Smooth muscle cell (in vitro differentiated cells): ENCODE data around the gene HIF3A. TPM values are rescaled to one million over a fixed set of nuclear protein-coding genes. Genes with fewer than 3 reads are reported as not detected.

ENCODE experiments used
- DNase-seq: peaks from one replicate; lab custom pipeline; 2025; ENCODE audit not compliant: unreplicated experiment; lab: John Stamatoyannopoulos, UW
- H2AFZ ChIP-seq: fragments of 200-600 bp; sonication (generic); 2 replicates; pipeline ENCODE4 v1.6.0; 2016; ENCODE audit warnings: antibody characterized with exemption, low read depth, mild to moderate bottlenecking
- H3F3A ChIP-seq: fragments of 200-600 bp; sonication (generic); 2 replicates; pipeline ENCODE4 v1.6.0; 2017; ENCODE audit warnings: antibody characterized with exemption, low read depth
- H3K27ac ChIP-seq: fragments of 200-600 bp; sonication (generic); 2 replicates; pipeline ENCODE4 v1.5.1; 2016; ENCODE audit warnings: low read depth, mild to moderate bottlenecking
- H3K27me3 ChIP-seq: fragments of 200-600 bp; sonication (generic); 2 replicates; pipeline ENCODE4 v1.6.1; 2016; ENCODE audit warnings: low read depth, mild to moderate bottlenecking
- H3K36me3 ChIP-seq: fragments of 200-600 bp; sonication (generic); 2 replicates; pipeline ENCODE4 v1.5.1; 2016; ENCODE audit warnings: low read depth
- H3K4me1 ChIP-seq: fragments of 200-600 bp; sonication (generic); 2 replicates; pipeline ENCODE4 v1.5.1; 2016; ENCODE audit warnings: low read depth
- H3K4me2 ChIP-seq: fragments of 200-600 bp; sonication (generic); 2 replicates; pipeline ENCODE4 v1.6.0; 2016; ENCODE audit warnings: mild to moderate bottlenecking
- H3K4me3 ChIP-seq: fragments of 200-600 bp; sonication (generic); 2 replicates; pipeline ENCODE4 v1.5.1; 2016; ENCODE audit warnings: mild to moderate bottlenecking
- H3K79me2 ChIP-seq: fragments of 200-600 bp; sonication (generic); 2 replicates; pipeline ENCODE4 v1.6.0; 2016; ENCODE audit warnings: low read depth, mild to moderate bottlenecking
- H3K9ac ChIP-seq: fragments of 200-600 bp; sonication (generic); 2 replicates; pipeline ENCODE4 v1.6.0; 2016; ENCODE audit warnings: low read depth
- H3K9me3 ChIP-seq: fragments of 200-600 bp; sonication (generic); replicated peaks from 2 replicates; pipeline ENCODE4 v1.5.1; 2016; ENCODE audit warnings: low read depth
- H4K20me1 ChIP-seq: fragments of 200-600 bp; sonication (generic); 2 replicates; pipeline ENCODE4 v1.6.0; 2016; ENCODE audit warnings: low read depth
- CTCF ChIP-seq: fragments of 200-600 bp; sonication (generic); IDR thresholded peaks from 2 replicates; pipeline ENCODE4 v1.5.1; 2017; ENCODE audit warnings: borderline replicate concordance, mild to moderate bottlenecking, antibody characterized with exemption; ENCODE audit not compliant: insufficient read depth, poor library complexity, severe bottlenecking
- WGBS: methylation state at CpG from one replicate; pipeline ENCODE4 v1.1.7; 2016; ENCODE audit warnings: low lambda C conversion rate; 5-methylcytosine and 5-hydroxymethylcytosine counted together
- polyA plus RNA-seq: library from polyadenylated mRNA; unstranded; fragments of >200 nt; fragmentation: Nextera tagmentation; extraction: Ambion mirVana; gene quantifications from 2 replicates; pipeline ENCODE4 v1.2.1, GENCODE V29; 2016
- total RNA-seq: library from RNA; depleted of rRNA; stranded (reverse); fragments of >200 nt; gene quantifications from 2 replicates; pipeline ENCODE4 v1.2.3, GENCODE V29; 2014

HIF3A gene
- total and polyA plus RNA-seq, 2 experiments from 2014 or later: 4.9 to 16.2 TPM

- H3K4me1 ChIP-seq: no peaks in the 10 kb centered on the region
- no peaks in the 10 kb centered on the region for H3K27me3 ChIP-seq
- H3K4me3 ChIP-seq: no peak overlapping the region
- no peaks in the 10 kb centered on the region for H4K20me1 ChIP-seq
- H3K36me3 ChIP-seq: peaks cover 5% of the 10 kb centered on the region
- DNase-seq: no peak
- no peak overlapping the region for H3K27ac ChIP-seq
- H3K9ac ChIP-seq: no peak overlapping the region
- H2AFZ ChIP-seq: no peak overlapping the region
- no peaks in the 10 kb centered on the region for H3K79me2 ChIP-seq
- no peak overlapping the region for H3K4me2 ChIP-seq
- TF ChIP-seq CTCF: no peak
- peaks cover 13% of the 10 kb centered on the region for H3F3A ChIP-seq
- no peaks in the 10 kb centered on the region for H3K9me3 ChIP-seq
- 98% methylated on average over 18 of the region's 18 CpGs for WGBS
These were observed 94.0 kb downstream of the HIF3A start for GRCh38 chr19:46390866-46391265.

- Histone ChIP-seq H3K27ac (peak overlapping the region; percentile 64), H3K36me3 (peaks cover 5% of the 10 kb centered on the region), H3K79me2 (no peaks in the 10 kb centered on the region), H3K4me1 (no peaks in the 10 kb centered on the region), H3K27me3 (no peaks in the 10 kb centered on the region), H4K20me1 (no peaks in the 10 kb centered on the region), H3K4me3 (no peak overlapping the region), H2AFZ (no peak overlapping the region), H3K4me2 (no peak overlapping the region), H3F3A (peaks cover 13% of the 10 kb centered on the region), H3K9ac (no peak overlapping the region), H3K9me3 (no peaks in the 10 kb centered on the region)
- WGBS: 93% methylated on average over 33 of the region's 33 CpGs
- no peak for TF ChIP-seq CTCF
- DNase-seq: no peak
These were observed 94.7 kb downstream of the HIF3A start for GRCh38 chr19:46391296-46392251.

GRCh38 chr19:46392252-46392801 lies 95.5 kb downstream of the HIF3A start:
- Histone ChIP-seq H3K9ac (no peak overlapping the region), H3F3A (peaks cover 13% of the 10 kb centered on the region), H3K4me1 (no peaks in the 10 kb centered on the region), H3K36me3 (peaks cover 5% of the 10 kb centered on the region), H3K4me2 (peak overlapping the region; percentile 16), H3K27me3 (no peaks in the 10 kb centered on the region), H3K9me3 (no peaks in the 10 kb centered on the region), H3K4me3 (no peak overlapping the region), H3K79me2 (no peaks in the 10 kb centered on the region), H3K27ac (peak overlapping the region; percentile 64), H2AFZ (no peak overlapping the region), H4K20me1 (no peaks in the 10 kb centered on the region)
- no peak for DNase-seq
- TF ChIP-seq CTCF: no peak
- 51% methylated on average over 21 of the region's 21 CpGs for WGBS
